HG02884 (cell line): ENCODE results near the gene SPRYD4.
"Not testable (repeated sequence)": the region's sequence is repeated elsewhere in the genome, so short reads cannot be mapped to it uniquely, and the experiment has no call there.

Source experiments
- ATAC-seq: cut with Tn5 transposase; IDR thresholded peaks from one replicate; pipeline ENCODE4 v1.9.1; 2021; ENCODE audit warnings: mild to moderate bottlenecking, moderate library complexity; ENCODE audit not compliant: unreplicated experiment

Gene SPRYD4

GRCh38 chr12:56476143-56476542, 7.8 kb downstream of the SPRYD4 start:
- no peak for ATAC-seq

DNA sequence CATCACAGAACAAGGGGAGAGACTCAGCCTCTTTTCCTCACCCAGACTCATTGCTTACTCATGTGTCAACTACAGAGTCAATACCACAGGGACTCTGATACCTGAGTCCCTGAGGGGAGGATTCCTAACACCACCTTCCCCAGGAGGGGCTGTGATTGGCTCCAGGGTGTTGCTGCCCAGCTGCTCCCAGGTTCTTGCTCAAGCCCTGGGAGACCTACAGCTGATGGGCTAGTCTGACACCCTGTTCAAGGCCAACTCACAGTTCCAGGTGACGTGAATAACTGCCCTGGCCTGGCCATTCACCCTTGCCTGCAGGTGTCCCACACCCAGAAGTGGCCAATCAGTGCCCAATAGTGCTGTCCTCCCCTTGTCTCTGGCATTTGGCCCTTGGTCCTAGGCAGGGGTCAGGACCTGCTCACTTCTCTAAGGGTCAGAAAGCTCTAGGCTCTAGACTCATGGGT, 8.6 kb downstream of the SPRYD4 start:
- ATAC-seq, result no peak

GRCh38 chr12:56477521-56478225, 9.3 kb downstream of the SPRYD4 start:
- no peak for ATAC-seq

DNA sequence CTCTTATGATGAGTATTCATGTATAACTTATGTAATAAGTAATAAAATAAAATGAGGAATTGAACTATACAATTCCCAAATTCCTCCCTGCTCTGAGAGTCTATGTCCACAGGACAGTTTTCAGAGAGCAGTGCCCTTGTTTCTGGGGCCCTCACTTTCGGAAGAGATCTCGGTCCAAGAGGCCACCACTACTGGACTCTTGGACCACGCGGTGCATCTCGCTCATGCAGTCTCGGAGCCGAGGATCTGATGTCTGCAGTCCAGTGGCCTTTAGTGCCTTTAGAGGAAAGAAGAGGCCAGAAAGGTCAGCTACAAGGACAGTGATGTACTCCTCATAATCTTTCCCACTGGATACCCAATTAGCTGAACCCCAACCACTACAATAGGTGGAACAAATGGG, 11.2 kb downstream of the SPRYD4 start:
- ATAC-seq, result no peak

- ATAC-seq, result no peak
Observed at GRCh38 chr12:56484566-56484965, 16.2 kb downstream of the SPRYD4 start.

GRCh38 chr12:56486694-56487093, 18.3 kb downstream of the SPRYD4 start:
- ATAC-seq, result no peak

DNA sequence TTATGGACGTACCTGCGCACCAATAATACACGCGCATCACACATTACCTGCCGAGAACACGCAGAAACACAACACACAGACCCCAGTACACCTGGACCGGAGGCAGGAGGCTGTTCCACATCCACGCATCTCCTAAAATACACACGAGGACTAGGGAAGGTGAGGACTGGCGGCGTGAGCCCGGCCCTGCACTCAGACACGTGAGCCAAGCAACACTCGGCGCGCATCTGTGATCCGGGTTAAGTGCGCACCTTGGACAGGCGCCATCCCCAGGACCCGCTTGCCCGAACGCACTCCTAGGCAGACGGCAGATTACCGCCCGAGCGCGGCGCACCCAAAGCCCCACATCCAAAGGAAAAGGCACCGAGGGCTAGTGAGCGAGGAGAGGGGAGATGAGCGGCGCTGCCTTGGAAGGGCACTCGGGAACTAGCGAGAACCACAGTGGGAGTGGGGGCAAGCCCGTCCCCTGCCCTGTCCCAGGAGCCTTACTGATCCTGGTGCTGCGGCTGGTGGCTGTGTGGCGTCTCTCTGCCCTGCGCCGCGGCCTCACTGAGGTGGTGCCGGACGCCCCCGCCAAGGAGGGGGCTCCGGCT, 19.2 kb downstream of the SPRYD4 start:
- peak; percentile 36 for ATAC-seq

- peak; percentile 77 for ATAC-seq
Observed at GRCh38 chr12:56488041-56488955, 19.9 kb downstream of the SPRYD4 start, which contains the start of gene GLS2. Gene GLS2 (minus strand): TSS chr12:56488161. CDS start chr12:56488118, 43 bp downstream.

DNA sequence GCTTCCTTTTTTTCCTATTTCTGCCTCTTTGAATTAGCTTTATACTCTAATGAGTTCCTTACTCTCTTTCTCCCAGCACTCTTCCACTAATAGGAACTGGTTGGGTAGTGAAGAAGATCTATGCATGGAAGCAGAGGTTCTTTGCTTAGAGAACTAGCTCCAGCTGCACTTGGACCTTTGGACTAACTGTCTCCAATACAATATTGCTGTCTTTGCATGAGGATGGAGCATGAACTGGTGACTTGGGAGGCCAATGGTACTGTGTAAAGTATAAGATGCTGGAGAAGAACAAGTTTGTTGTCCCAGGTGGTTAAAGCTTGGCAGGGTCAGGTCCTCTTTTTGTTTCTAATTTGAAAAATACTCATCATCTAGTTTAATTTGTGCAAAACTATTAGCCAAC, 22.0 kb downstream of the SPRYD4 start:
- ATAC-seq, result no peak

- ATAC-seq, result not testable (repeated sequence)
Observed at GRCh38 chr12:56493409-56494105, 25.2 kb downstream of the SPRYD4 start.

DNA sequence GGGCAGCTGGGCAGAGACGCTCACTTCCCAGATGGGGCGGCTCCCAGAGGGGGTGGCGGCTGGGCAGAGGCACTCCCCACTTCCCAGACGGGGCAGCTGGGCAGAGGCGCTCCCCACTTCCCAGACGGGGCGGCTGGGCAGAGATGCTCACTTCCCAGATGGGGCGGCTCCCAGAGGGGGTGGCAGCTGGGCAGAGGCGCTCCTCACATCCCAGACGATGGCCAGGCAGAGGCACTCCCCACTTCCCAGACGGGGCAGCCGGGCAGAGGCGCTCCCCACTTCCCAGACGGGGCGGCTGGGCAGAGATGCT, 25.7 kb downstream of the SPRYD4 start:
- ATAC-seq, result not testable (repeated sequence)

GRCh38 chr12:56494481-56494880, 26.1 kb downstream of the SPRYD4 start:
- ATAC-seq, result not testable (repeated sequence)

DNA sequence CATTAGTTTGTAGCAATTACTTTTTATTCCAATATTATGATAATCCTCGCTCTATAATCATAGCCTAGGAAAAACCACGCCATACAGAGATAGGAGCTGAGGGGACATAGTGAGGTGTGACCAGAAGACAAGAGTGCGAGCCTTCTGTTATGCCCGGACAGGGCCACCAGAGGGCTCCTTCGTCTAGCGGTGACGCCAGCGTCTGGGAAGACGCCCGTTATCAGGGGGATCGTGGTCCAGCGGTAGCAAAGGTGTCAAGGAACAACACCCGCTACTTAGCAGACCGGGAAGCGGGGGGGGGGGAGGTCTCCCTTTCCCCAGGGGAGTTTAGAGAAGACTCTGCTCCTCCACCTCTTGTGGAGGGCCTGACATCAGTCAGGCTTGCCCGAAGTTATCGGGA, 28.3 kb downstream of the SPRYD4 start:
- not testable (repeated sequence) for ATAC-seq

DNA sequence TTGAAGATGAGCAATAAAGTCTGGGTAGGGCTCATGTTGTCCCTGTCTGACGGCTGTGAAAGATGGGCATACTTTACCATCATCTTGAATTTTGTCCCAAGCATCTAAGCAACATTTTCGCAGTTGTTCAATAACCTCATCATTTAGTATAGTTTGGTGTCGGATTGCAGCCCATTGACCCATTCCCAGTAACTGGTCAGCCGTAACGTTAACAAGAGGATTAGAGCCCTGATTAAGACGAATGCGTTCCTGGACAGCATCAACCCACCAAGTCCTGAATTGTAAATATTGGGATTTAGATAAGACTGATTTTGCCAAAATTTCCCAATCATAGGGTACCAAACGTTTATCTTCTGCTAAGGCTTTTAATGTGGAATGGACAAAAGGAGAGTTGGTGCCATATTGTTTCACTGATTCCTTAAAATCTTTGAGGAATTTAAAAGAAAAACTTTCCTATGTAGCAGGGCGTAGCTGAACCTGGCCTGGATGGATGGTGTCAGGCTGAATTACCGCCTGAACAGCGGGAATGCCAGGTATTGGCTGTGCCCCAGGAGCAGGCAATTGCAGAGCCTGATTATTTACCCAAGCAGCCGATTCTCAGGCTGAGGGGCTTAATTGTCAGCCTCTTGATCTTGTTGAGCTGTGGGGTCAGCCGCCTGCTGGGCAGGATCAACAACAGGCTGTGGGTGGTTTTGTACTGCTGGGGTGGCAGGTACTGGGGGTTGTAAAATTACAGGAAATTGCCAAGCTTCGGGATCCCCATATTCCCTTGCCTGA, 29.9 kb downstream of the SPRYD4 start:
- not testable (repeated sequence) for ATAC-seq

GRCh38 chr12:56499452-56499851, 31.1 kb downstream of the SPRYD4 start:
- ATAC-seq, result not testable (repeated sequence)

GRCh38 chr12:56499879-56500278, 31.5 kb downstream of the SPRYD4 start:
- ATAC-seq, result not testable (repeated sequence)

- ATAC-seq, result no peak
Observed at GRCh38 chr12:56510786-56511185, 42.4 kb downstream of the SPRYD4 start.

GRCh38 chr12:56514014-56514318, 45.6 kb downstream of the SPRYD4 start:
- ATAC-seq, result not testable (repeated sequence)

- no peak for ATAC-seq
Observed at GRCh38 chr12:56517854-56518253, 49.5 kb downstream of the SPRYD4 start.

DNA sequence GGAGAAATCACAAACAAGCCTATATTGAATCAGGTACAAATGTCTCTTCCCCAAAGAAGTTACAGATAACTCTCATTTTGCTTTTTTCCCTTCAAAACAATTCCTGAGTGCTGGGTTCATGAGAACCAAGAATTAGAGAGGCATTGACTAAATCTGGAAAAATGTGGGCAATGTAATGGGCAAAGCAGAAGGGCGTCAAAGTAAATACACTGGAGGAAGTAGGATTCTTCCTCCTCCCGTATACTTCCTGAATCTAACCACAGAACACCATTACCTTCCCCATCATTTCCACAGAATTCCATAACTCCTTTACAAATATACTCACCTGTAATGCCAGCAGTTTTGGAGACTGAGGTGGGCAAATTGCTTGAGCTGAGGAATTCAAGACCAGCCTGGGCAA, 50.2 kb downstream of the SPRYD4 start:
- no peak for ATAC-seq
